K562 (cell line): ENCODE measurements around the gene SNX9. TPM values are rescaled to one million over a fixed set of nuclear protein-coding genes. Genes with fewer than 3 reads are reported as not detected.

Experiments used
- ATAC-seq: fragments of 200-7000 bp; cut with Tn5 transposase; 3 replicates; pipeline ENCODE4 v1.9.1; 2020; ENCODE audit warnings: moderate library complexity
- BruUV-seq: library from RNA; stranded (reverse); fragments of 400-500 nt; replicated peaks from 2 replicates; lab custom pipeline; 2021; lab: Mats Ljungman, UMichigan
- CTCF ChIA-PET: fragments of 300-600 bp; formaldehyde crosslinking; extraction: SDS; loops from one replicate; lab custom pipeline; 2021; ENCODE audit warnings: low intra/inter-chr PET ratio; lab: Yijun Ruan, JAX
- POLR2A ChIA-PET: fragments of 300-600, 350-650 bp; sonication (Branson Sonifier 250); formaldehyde crosslinking; extraction: SDS; loops from one replicate; lab custom pipeline; 2021; ENCODE audit warnings: antibody characterized with exemption, inconsistent platforms; lab: Yijun Ruan, JAX
- DNase-seq, 4 experiments: peaks; one replicate each; pipeline versions ENCODE4 v3.0.0 to v3.0.0-alpha.2; 2011 to 2018; ENCODE audit warnings: low spot score in 3 of 4, mixed read lengths in 3 of 4; ENCODE audit errors: extremely low read depth in 1 of 4
- FAIRE-seq: peaks from 2 replicates; lab custom pipeline; 2011; peaks lifted over from hg19 to GRCh38; lab: Jason Lieb, UNC
- H2AFZ ChIP-seq: 2 replicates; pipeline ENCODE4 v1.6.0; 2011; ENCODE audit warnings: low read depth, low read length, control low read depth, inconsistent platforms
- H3K27ac ChIP-seq: fragments of 200-600 bp; 3 replicates; pipeline ENCODE4 v1.8.0; 2011; ENCODE audit warnings: low read depth, mild to moderate bottlenecking, control low read depth, inconsistent platforms, low read length, moderate library complexity, mixed read lengths; ENCODE audit errors: extremely low read depth
- H3K27me3 ChIP-seq, 2 experiments: fragments of 300-600 bp in 1 of 2; 2 replicates in 1 of 2; 3 replicates in 1 of 2; pipeline versions ENCODE4 v1.6.0 to v1.8.0; 2011; ENCODE audit warnings: inconsistent platforms in 2 of 2, low read length in 2 of 2, mild to moderate bottlenecking in 1 of 2, mixed read lengths in 1 of 2, moderate library complexity in 1 of 2; ENCODE audit not compliant: control insufficient read depth in 2 of 2, insufficient read depth in 2 of 2
- H3K36me3 ChIP-seq: fragments of 300-600 bp; 3 replicates; pipeline ENCODE4 v1.8.0; 2011; ENCODE audit warnings: mild to moderate bottlenecking, low read length, inconsistent platforms; ENCODE audit not compliant: control insufficient read depth, insufficient read depth
- H3K4me1 ChIP-seq, 2 experiments: fragments of 200-600 bp in 1 of 2; replicated peaks in 1 of 2; 2 replicates in 1 of 2; 3 replicates in 1 of 2; pipeline versions ENCODE4 v1.5.1 to v1.8.0; 2011; ENCODE audit warnings: inconsistent platforms in 2 of 2, low read length in 2 of 2, mild to moderate bottlenecking in 1 of 2, mixed read lengths in 1 of 2, moderate library complexity in 1 of 2; ENCODE audit not compliant: control insufficient read depth in 2 of 2, insufficient read depth in 2 of 2
- H3K4me2 ChIP-seq: 2 replicates; pipeline ENCODE4 v1.6.1; 2011; ENCODE audit warnings: low read length, control low read depth, inconsistent platforms, mixed read lengths; ENCODE audit not compliant: insufficient read depth
- H3K4me3 ChIP-seq: fragments of 200-600 bp; sonication (generic), shearing (Covaris generic); 2 replicates; pipeline ENCODE4 v1.5.1; 2016; ENCODE audit warnings: control low read depth, inconsistent platforms
- H3K79me2 ChIP-seq: fragments of 200-600 bp; 3 replicates; pipeline ENCODE4 v1.8.0; 2011; ENCODE audit warnings: low read length, inconsistent platforms; ENCODE audit not compliant: control insufficient read depth, insufficient read depth
- H3K9ac ChIP-seq, 2 experiments: 2 replicates each; pipeline versions ENCODE4 v1.6.0 to v1.6.1; 2011; ENCODE audit warnings: low read depth in 2 of 2, low read length in 2 of 2, control low read depth in 1 of 2, inconsistent platforms in 1 of 2, mild to moderate bottlenecking in 1 of 2, mixed read lengths in 1 of 2; ENCODE audit not compliant: insufficient read depth in 1 of 2
- H3K9me1 ChIP-seq: one replicate; pipeline ENCODE4 v1.6.0; 2011; ENCODE audit warnings: inconsistent platforms, mild to moderate bottlenecking, low read length, moderate library complexity; ENCODE audit not compliant: control insufficient read depth, insufficient read depth
- H3K9me3 ChIP-seq: replicated peaks from 2 replicates; pipeline ENCODE4 v1.5.1; 2011; ENCODE audit warnings: low read depth, low read length, inconsistent platforms; ENCODE audit not compliant: control insufficient read depth, insufficient read depth
- H4K20me1 ChIP-seq: replicated peaks from 2 replicates; pipeline ENCODE4 v1.6.1; 2011; ENCODE audit warnings: low read length, inconsistent platforms, mixed read lengths; ENCODE audit not compliant: control insufficient read depth, insufficient read depth
- BACH1 ChIP-seq: fragments of 200-800 bp; sonication (Bioruptor generic); IDR thresholded peaks from 2 replicates; pipeline ENCODE4 v1.6.1; 2016; ENCODE audit warnings: missing genetic modification characterization, missing compliant biosample characterization
- FOXA1 ChIP-seq: fragments of 450-650 bp; IDR thresholded peaks from 2 replicates; pipeline ENCODE4 v1.6.1; 2016; ENCODE audit warnings: mild to moderate bottlenecking, borderline replicate concordance
- HINFP ChIP-seq: fragments of 450-650 bp; conservative IDR thresholded peaks from 2 replicates; pipeline ENCODE4 v1.6.1; 2016; ENCODE audit warnings: missing genetic modification characterization, low read depth, mild to moderate bottlenecking, control low read depth, missing compliant biosample characterization
- HNRNPH1 ChIP-seq: fragments of 200-400 bp; formaldehyde crosslinking; optimal IDR thresholded peaks from 2 replicates; pipeline ENCODE3; 2017; ENCODE audit warnings: low read depth, mild to moderate bottlenecking, low read length, moderate library complexity
- KDM5B ChIP-seq: fragments of 200-600 bp; sonication (generic); IDR thresholded peaks from 2 replicates; pipeline ENCODE4 v1.6.1; 2012; ENCODE audit warnings: low read depth, mild to moderate bottlenecking, moderate library complexity, low read length, control low read depth, inconsistent platforms; ENCODE audit not compliant: insufficient replicate concordance
- MAFK ChIP-seq: IDR thresholded peaks from 2 replicates; pipeline ENCODE4 v1.6.1; 2011; ENCODE audit warnings: low read length, improper control_type of control experiment
- NR2C1 ChIP-seq, 2 experiments: fragments of 450-650 bp; IDR thresholded peaks; 2 replicates each; pipeline ENCODE4 v1.6.1; 2017; ENCODE audit warnings: mild to moderate bottlenecking in 2 of 2, antibody characterized with exemption in 1 of 2, inconsistent platforms in 1 of 2, missing compliant biosample characterization in 1 of 2, missing genetic modification characterization in 1 of 2
- RAD21 ChIP-seq, 2 experiments: fragments of 250-450 bp in 1 of 2; fragments of 450-650 bp in 1 of 2; sonication (Bioruptor Pico) in 1 of 2; formaldehyde crosslinking in 1 of 2; IDR thresholded peaks in 1 of 2; conservative IDR thresholded peaks in 1 of 2; 2 replicates each; pipeline versions ENCODE4 v1.4.0 to v1.8.0; 2020 to 2022; ENCODE audit warnings: mild to moderate bottlenecking in 2 of 2, moderate library complexity in 1 of 2
- SREBF2 ChIP-seq: sonication (generic); formaldehyde crosslinking; IDR thresholded peaks from 2 replicates; pipeline ENCODE4 v1.4.0; 2020; ENCODE audit warnings: mild to moderate bottlenecking, missing genetic modification reagents
- TAF1 ChIP-seq: IDR thresholded peaks from 2 replicates; pipeline ENCODE4 v1.6.1; 2011; ENCODE audit warnings: mild to moderate bottlenecking, low read length, moderate library complexity; ENCODE audit not compliant: insufficient read depth, control insufficient read depth, severe bottlenecking; ENCODE audit errors: extremely low read depth
- ZNF76 ChIP-seq: fragments of 250-450 bp; sonication (Bioruptor Pico); IDR thresholded peaks from 2 replicates; pipeline ENCODE4 v1.4.0; 2020; ENCODE audit warnings: mild to moderate bottlenecking, moderate library complexity, borderline replicate concordance
- WGBS: fragments of 100-300 bp; shearing (Covaris generic); methylation state at CpG from one replicate; pipeline ENCODE4 v1.1.6; 2016; ENCODE audit warnings: low coverage, mixed read lengths; ENCODE audit not compliant: insufficient coverage; ENCODE audit errors: missing lambda C conversion rate; 5-methylcytosine and 5-hydroxymethylcytosine counted together
- in situ Hi-C: fragments of 300-500 bp; cut with MboI; formaldehyde crosslinking; loops from 4 replicates; pipeline ENCODE4 v1.15.0; 2018; ENCODE audit warnings: inconsistent platforms, mixed read lengths
- intact Hi-C: fragments of 100-400 bp; cut with micrococcal nuclease; formaldehyde crosslinking; loops from 2 replicates; pipeline ENCODE4 v1.14.2; 2022
- polyA plus RNA-seq, 8 experiments: library from polyadenylated mRNA; depleted of rRNA in 4 of 8; stranded (reverse) in 5 of 8; unstranded in 3 of 8; fragments of >200 nt; fragmentation: Nextera tagmentation in 2 of 8; fragmentation: Illumina TruSeq in 1 of 8; extraction: Ambion mirVana in 2 of 8; extraction: Trizol in 1 of 8; gene quantifications; 2 replicates each; pipeline versions ENCODE4 v1.2.1 to v1.2.3, GENCODE V29; 2011 to 2014; ENCODE audit warnings: inconsistent platforms in 1 of 8, missing spikeins in 1 of 8
- total RNA-seq, 7 experiments: library from RNA; depleted of rRNA in 6 of 7; stranded (reverse); fragments of >200 nt in 6 of 7; fragmentation: Illumina TruSeq in 2 of 7; extraction: Trizol in 2 of 7; gene quantifications; 2 replicates each; pipeline versions ENCODE4 v1.2.1 to v1.2.3, GENCODE V29; 2011 to 2021; ENCODE audit warnings: low replicate concordance in 1 of 7

SNX9 gene
- total and polyA plus RNA-seq, 9 of the 15 experiments (the other 6 are each of a cell fraction or from before 2014, with no cell fraction given) = 6.0 to 81.7 (median 57.1) TPM

- TF ChIP-seq TAF1 (peak; percentile 68), ZNF76 (CRISPR knock-in tag) (no peak), NR2C1 (IDR thresholded peaks at IDR 0.05) (no peak), NR2C1 (tag; IDR thresholded peaks at IDR 0.05) (no peak), FOXA1 (no peak), HNRNPH1 (no peak)
Observed at GRCh38 chr6:157823528-157824370, 703 bp downstream of the SNX9 start (continued).

DNA sequence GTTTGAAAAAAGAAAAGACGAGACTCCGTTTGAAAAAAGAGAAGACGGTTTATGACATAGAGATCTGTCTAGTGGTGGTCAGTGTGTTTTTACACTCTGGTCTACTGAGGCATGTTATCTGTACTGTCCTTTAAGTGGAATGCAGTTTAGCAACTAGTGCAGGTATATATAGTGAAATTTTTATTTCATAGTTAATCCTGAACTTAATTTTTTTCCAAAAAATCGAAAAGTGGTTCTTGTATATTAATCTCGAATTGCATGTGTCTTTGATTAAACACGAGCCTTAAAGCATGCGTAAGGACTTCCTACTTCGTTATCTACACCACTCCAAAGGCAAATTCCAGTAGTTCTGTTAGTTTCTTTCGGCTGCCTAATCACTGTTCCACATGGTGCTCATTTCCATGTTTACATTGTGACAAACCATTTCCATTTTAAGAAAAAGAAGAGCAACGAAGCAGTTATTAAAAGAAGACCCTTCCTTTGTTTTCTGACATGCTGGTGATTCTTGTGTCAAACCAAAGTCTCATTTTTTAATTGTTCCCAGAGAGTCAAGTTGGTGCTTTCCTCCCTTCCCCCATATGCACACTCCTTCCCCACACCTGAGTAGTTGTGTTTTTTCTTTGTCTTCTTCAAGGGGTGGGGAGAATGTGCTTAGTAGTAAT, 2.3 kb downstream of the SNX9 start:
- ATAC-seq (peak; percentile 55), FAIRE-seq (peak; percentile 87), DNase-seq (peak in 2 of 4 experiments; percentile 60 to 88)
- peaks cover 67% of the 10 kb centered on the region for H3K79me2 ChIP-seq
- H3K4me3 ChIP-seq = peak overlapping the region; percentile 68
- H4K20me1 ChIP-seq = no peaks in the 10 kb centered on the region; the same call in 1 of the 2 replicates
- no TSS peak for BruUV-seq
- no peaks in the 10 kb centered on the region; the same call in 1 of the 2 replicates for H3K9me3 ChIP-seq
- no peaks in the 10 kb centered on the region for H3K9me1 ChIP-seq
- peak overlapping the region; percentile 86 for H3K4me2 ChIP-seq
- CTCF ChIA-PET = no interaction called here
- peak overlapping the region; percentile 83 to 96 for H3K9ac ChIP-seq
- intact Hi-C loops (loop anchor here (1.0 to 2.0 kb wide), 3 partner anchors 14 to 63 kb away; no protein-coding TSS in a partner anchor), in situ Hi-C loops (no loop called here)
- H3K27me3 ChIP-seq = no peaks in the 10 kb centered on the region
- peaks cover 19% of the 10 kb centered on the region; the same call in 2 of the 3 replicates for H3K36me3 ChIP-seq
- POLR2A ChIA-PET = interaction anchor here (0.7 to 1.6 kb wide), 6 partner anchors 10 to 440 kb away, joined by 3 to 5 read pairs (median 3); no protein-coding TSS in a partner anchor
- H3K4me1 ChIP-seq = peaks cover 16 to 24% of the 10 kb centered on the region in 2 experiments; a peak in 4 of 5 replicates
- peak overlapping the region; percentile 0; the same call in 1 of the 2 replicates for H2AFZ ChIP-seq
- WGBS = under 1% methylated on average over 10 of the region's 10 CpGs
- peak overlapping the region; percentile 91 for H3K27ac ChIP-seq
- TF ChIP-seq SREBF2 (CRISPR knock-in tag) (no peak), MAFK (peak; percentile 33; the same call in 1 of the 2 replicates), BACH1 (tag) (0 out of 2 replicates have a peak, but pooled peaks have one; percentile 49), RAD21 (CRISPR knock-in tag; conservative IDR thresholded peaks at IDR 0.05 in 1 of 2, IDR thresholded peaks at IDR 0.05 in 1 of 2) (no peak), KDM5B (peak; percentile 33), HINFP (peak; percentile 59; the same call in 1 of the 2 replicates)
